ENCODE measurements around the gene SRM. TPM values are rescaled to one million over a fixed set of nuclear protein-coding genes. Genes with fewer than 3 reads are reported as not detected.

The SRM gene
- total and polyA plus RNA-seq, 2 of the 13 experiments (the other 11 are each of a cell fraction or from before 2014, with no cell fraction given), result 27.9 to 31.8 TPM

DNA sequence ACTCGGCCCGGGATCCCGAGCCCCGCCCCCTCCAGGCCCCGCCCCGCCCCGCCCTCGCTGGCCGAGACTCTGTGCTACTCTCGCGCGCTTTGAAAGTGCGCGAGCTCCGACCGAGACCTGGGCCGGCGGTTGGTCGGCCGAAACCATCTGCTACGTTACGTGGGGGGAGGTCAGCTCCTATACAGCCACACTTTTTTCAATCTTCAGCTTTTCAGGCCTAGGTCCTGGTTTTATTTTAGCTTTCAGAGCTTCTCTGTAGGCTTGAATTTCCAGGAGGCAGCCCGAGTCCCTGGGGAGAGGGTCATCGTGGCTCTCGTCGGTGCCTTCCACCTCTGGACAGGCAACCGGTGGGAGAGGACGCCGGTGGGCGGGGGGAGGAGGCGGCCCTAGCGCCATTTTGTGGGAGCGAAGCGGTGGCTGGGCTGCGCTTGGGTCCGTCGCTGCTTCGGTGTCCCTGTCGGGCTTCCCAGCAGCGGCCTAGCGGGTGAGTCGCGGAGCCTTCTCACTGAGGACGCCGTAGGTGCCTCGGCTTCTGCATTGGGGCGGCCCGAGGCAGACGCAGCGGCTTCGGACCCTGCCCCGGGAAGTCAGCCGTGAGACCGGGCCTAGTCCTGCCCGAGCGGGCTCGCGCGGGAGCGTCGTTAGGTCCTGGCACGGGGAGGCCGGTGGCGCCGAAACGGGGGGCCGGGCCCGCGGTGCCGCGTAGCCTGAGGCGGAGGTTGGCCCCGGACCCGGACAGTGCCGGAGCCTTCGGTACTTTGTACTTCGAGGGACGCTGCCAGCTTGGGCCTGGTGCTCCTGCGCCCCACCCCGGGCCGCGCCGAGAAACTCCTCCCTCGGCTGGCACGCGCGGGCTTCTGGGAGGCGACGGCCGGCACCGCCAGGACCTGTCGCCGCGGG lies 47.3 kb downstream of the SRM start, which contains the start of gene TARDBP (continued):
- TF ChIP-seq, protein P1, sequence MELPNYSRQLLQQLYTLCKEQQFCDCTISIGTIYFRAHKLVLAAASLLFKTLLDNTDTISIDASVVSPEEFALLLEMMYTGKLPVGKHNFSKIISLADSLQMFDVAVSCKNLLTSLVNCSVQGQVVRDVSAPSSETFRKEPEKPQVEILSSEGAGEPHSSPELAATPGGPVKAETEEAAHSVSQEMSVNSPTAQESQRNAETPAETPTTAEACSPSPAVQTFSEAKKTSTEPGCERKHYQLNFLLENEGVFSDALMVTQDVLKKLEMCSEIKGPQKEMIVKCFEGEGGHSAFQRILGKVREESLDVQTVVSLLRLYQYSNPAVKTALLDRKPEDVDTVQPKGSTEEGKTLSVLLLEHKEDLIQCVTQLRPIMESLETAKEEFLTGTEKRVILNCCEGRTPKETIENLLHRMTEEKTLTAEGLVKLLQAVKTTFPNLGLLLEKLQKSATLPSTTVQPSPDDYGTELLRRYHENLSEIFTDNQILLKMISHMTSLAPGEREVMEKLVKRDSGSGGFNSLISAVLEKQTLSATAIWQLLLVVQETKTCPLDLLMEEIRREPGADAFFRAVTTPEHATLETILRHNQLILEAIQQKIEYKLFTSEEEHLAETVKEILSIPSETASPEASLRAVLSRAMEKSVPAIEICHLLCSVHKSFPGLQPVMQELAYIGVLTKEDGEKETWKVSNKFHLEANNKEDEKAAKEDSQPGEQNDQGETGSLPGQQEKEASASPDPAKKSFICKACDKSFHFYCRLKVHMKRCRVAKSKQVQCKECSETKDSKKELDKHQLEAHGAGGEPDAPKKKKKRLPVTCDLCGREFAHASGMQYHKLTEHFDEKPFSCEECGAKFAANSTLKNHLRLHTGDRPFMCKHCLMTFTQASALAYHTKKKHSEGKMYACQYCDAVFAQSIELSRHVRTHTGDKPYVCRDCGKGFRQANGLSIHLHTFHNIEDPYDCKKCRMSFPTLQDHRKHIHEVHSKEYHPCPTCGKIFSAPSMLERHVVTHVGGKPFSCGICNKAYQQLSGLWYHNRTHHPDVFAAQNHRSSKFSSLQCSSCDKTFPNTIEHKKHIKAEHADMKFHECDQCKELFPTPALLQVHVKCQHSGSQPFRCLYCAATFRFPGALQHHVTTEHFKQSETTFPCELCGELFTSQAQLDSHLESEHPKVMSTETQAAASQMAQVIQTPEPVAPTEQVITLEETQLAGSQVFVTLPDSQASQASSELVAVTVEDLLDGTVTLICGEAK (IDR thresholded peaks at IDR 0.05), result no peak
- TF ChIP-seq, protein P1 (CRISPR knock-in tag; IDR thresholded peaks at IDR 0.05), result peak; percentile 74
- TF ChIP-seq ZNF329 (CRISPR knock-in tag; IDR thresholded peaks at IDR 0.05; ENCODE audit: low read depth), result 0 out of 2 replicates have a peak, but pooled peaks have one; percentile 38
- TF ChIP-seq ATM (IDR thresholded peaks at IDR 0.05; ENCODE audit: borderline replicate concordance), result no peak
- TF ChIP-seq ZNF350 (CRISPR knock-in tag; IDR thresholded peaks at IDR 0.05; ENCODE audit: borderline replicate concordance, low read depth), result peak; percentile 87
- no peak for TF ChIP-seq HNF4G (IDR thresholded peaks at IDR 0.05; ENCODE audit: borderline replicate concordance, low read depth, low read length)
- TF ChIP-seq HNF4G (CRISPR knock-in tag; IDR thresholded peaks at IDR 0.05; ENCODE audit: borderline replicate concordance, low read depth), result peak; percentile 68; the same call in 1 of the 2 replicates
- no peak; the same call in 1 of the 2 replicates for TF ChIP-seq HOXD1 (CRISPR knock-in tag; IDR thresholded peaks at IDR 0.05)
- TF ChIP-seq, protein P2, sequence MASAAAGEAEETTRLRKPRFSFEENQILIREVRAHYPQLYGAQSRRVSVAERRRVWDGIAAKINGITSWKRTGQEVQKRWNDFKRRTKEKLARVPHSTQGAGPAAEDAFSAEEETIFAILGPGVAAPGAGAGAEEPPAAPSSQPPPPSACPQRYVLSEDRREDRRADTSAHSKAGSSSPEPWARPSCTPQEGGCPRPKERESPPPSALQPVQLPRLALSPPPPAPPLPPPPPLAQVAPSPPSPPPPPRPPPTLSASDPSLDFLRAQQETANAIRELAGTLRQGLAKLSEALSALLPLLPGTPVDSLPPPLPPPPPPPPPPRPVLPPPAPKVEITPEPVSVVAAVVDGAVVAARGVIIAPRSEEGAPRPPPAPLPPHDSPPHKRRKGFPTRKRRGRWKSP (CRISPR knock-in tag; IDR thresholded peaks at IDR 0.05), result peak; percentile 74; the same call in 1 of the 2 replicates
- peak; percentile 87 for TF ChIP-seq ZNF160 (CRISPR knock-in tag; IDR thresholded peaks at IDR 0.05)
- TF ChIP-seq HIVEP1 (CRISPR knock-in tag; IDR thresholded peaks at IDR 0.05), result peak; percentile 89; the same call in 1 of the 2 replicates
- peak; percentile 95 for TF ChIP-seq YY1 (IDR thresholded peaks at IDR 0.05; ENCODE audit: insufficient read depth, insufficient replicate concordance, low read depth, low read length)
- TF ChIP-seq NFKBIZ (CRISPR knock-in tag; IDR thresholded peaks at IDR 0.05), result 0 out of 2 replicates have a peak, but pooled peaks have one; percentile 36
- peak; percentile 95 for TF ChIP-seq ZNF30 (CRISPR knock-in tag; IDR thresholded peaks at IDR 0.05)
- TF ChIP-seq HOXA3 (CRISPR knock-in tag; IDR thresholded peaks at IDR 0.05), result peak; percentile 63
- TF ChIP-seq IRX3 (CRISPR knock-in tag; IDR thresholded peaks at IDR 0.05; ENCODE audit: borderline replicate concordance, low read depth), result peak; percentile 83; the same call in 1 of the 2 replicates
- TF ChIP-seq ZNF496 (CRISPR knock-in tag; IDR thresholded peaks at IDR 0.05; ENCODE audit: insufficient replicate concordance), result no peak
- TF ChIP-seq ZBTB8A (CRISPR knock-in tag; IDR thresholded peaks at IDR 0.05; ENCODE audit: borderline replicate concordance, low read depth), result peak; percentile 85; the same call in 1 of the 2 replicates
